ENCODE measurements around the gene PRRG2.
A peak's percentile ranks its signal among the peaks of the same experiment; 100 is the strongest.

Gene PRRG2

DNA sequence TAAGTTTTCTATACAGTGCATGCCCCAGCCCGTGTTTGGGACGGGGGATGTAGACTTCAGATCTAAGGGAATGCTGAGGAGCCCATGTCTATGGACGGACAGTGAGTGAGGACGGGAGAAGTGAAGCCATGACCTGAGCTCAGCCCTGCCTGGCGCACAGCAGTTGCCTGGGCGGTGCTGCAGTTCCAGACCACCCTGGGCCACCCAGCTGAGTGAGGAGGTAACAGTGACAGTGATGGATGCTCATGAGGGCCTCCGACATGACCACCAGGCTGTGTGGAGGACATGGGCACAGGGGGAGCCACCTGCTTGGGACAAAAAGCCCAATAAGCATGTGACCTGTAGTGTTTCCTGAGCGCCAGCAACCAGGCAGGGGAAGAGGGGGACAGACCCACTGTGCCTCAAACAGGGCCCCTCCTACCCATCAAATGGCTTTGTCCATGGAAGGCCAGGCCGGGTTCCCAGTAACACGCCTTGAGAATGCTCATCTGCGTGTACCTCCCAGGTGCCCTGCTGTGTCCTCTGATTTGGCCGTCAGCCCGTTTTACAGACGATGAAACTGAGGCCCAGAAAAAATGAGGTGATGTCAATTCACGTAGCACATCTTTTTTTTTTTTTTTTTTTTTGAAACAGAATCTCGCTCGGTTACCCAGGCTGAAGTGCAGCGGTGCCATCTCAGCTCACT lies 23.3 kb upstream of the PRRG2 start:
- DNase-seq = no peak

DNA sequence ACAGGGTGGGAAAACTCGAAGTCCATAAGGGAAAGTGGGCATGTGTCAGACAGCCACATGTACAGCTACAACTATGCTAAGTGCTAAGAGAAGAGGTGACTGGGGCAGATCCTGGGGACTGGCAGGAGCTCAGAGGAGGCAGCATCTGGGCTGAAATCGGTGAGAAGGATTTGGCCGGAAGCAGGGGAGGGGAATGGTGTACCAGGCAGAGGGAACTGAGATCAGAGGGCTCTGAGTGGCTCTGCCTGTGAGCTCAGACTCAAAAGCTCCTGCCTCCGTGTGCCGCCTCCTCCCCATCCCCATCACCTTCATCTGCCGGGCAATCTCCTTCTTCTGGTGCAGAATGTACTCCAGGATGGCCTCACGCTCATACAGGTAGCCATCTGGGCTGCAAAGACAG lies 22.5 kb upstream of the PRRG2 start:
- DNase-seq = no peak

DNA sequence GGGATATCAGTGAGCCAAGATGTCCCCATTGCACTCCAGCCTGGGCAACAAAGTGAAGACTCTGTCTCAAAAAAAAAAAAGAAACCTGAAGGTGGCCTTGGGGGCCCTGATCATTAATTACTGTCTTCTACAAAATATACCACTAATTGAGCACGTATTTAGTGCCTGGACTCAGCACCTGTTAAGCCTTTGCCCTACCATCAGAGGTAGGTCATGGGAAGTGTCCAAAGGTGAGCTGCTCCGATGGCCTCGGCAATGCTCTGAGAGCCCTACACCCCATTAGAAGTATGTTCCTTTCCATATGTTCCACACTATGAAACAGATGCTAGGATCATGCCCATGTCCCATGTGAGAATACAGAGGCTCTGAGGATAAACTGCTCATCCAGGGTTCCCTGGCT lies 21.7 kb upstream of the PRRG2 start:
- DNase-seq = no peak

DNA sequence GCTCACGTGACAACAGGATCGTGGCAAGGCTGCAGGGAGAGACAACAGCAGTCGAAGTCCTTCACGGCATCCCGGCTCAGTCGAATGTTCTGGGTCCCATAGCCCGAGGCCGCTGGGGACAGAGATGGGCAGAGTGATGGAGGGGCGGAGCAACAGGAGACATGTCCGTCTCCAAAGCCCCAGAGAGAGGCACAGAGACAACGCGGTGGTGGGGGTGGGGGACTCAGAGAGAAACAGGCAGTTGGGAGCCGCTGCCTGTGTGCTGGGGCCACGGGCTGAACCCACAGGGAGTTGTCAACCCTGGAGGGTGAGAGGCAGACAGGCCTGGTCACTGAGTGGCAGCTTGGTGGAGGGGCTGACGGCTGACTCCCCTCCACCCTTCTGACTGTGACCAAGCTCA lies 21.2 kb upstream of the PRRG2 start:
- no peak for DNase-seq

DNA sequence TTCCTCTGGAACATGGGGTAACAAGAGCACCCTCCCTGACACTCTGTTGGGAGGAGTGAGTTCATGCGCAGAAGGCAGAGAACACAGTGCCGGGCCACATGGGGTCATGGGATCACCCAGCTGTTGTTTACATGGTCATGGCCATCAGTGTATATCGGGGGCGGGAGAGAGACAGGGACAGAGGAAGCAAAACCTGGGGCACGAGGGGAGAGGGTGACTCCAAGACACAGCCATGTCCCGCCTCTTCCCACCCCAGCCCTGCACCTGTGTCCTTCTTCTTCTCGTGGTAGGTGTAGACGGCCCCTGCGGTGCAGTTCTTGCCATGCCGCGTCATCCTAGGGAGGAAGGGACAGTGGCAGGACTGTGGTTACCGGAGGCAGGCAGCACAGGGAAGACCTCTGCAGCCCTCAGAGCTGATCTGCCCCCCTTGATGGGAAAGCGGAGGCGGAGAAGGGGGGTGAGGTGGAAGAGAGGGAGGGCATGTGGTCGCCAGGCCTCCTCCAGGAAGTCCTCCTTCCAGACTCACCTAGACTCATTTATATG lies 20.7 kb upstream of the PRRG2 start:
- DNase-seq = no peak

DNA sequence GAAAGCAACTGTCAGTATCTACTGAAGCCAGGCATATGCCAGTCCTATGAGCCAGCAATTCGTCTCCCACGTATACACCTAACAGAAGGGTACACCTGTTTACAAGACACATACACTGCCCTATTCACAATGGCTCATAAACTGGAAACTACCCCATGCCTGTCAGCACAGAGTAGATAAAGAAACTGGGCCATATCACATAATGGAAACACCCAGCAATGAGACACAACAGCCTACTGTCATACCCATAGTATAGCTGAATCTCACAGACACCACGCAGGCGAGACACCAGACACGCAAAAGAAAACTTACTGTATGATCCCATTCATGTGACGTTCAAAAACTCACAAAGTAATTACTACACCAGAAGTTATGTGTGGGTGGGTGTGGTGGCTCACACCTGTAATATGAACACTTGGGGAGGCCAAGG lies 16.5 kb upstream of the PRRG2 start:
- DNase-seq = no peak

DNA sequence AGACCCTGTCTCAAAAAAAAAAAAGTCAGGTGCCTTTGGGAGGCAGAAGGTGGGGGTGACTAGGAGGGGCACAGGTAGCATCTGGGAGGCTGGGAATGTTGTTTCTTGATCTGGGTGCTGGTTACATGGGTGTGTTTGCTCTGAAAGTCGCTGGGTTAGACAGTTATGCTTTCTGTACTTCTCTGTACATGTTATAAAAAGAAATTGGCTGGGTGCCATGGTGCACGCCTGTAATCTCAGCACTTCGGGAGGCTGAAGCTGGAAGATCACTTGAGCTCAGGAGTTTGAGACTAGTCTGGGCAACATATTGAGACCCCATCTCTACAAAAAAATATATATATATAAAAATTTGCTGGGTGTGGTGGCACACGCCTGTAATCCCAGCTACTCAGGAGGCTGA lies 15.9 kb upstream of the PRRG2 start:
- no peak for DNase-seq

DNA sequence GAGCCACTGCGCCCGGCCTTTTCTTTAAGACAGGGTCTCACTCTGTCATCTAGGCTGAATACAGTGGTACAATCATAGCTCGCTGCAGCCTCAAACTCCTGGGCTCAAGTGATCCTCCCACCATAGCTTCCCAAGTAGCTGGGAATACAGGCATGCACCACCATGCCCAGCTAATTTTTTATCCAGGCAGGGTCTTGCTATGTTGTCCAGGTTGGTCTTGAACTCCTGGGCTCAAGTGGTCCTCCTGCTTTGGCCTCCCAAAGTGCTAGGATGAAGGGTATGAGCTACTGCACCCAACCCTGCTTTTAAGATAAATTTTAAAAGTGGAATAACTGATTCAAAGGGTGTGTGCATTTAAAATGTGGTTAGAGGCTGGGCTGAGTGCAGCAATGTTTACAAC lies 14.8 kb upstream of the PRRG2 start:
- DNase-seq = no peak

DNA sequence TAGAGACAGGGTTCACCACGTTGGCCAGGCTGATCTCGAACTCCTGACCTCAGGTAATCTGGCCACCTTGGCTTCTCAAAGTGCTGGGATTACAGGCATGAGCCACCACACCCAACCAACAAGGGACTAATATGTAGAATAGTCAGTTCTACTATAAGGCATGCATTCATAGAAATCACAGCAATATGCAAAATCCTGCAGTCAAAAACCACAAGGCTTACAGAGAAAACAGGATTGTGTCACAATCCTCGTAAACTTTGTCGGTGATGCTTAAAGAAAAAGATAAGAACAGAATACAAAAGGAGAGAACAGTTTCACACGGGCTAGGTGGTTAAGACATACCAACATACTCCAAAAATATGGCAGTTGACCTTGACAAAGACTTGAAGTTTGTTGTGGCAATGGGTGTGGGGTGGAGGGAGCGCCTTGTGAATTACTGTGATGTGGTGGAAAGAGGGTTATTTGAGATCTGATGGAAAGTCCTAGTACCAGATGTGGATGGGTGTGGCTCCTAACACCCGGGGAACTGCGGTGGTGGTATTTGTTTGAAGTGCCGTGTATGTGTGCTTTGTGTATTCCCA lies 13.2 kb upstream of the PRRG2 start:
- no peak for DNase-seq

DNA sequence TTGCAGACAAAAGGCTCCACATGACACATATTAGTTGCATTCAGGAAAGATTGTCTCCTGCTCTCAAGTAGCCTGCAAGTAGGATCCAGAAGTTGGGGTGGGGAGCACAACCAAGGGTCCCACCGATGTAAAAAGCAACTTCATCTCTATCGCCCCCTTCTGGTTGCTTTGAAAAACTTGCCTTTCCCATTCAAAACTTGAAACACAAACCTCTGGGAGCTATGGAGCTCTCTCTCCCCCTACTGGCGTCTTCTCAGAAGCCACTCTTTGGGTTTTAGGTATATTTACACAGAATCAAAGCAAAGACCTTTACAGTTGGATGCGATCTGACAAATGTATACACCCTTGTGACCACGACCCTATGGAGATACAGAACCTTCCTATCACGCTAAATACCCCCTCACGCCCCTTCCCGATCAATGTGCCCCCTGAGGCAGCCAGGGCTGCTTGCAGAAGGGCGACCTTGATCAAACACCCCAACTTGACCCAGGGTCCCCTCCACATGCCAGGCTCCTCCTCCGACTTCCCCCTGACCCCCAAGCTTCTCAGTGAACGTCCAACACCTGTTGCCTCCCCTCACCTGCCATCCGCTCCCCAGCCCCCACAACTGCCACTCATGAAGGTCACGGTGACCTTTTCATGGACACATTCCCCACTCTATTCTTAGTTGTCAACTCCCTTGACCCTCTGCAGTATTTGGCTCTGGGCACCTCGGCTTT lies 10.8 kb upstream of the PRRG2 start:
- DNase-seq = no peak

DNA sequence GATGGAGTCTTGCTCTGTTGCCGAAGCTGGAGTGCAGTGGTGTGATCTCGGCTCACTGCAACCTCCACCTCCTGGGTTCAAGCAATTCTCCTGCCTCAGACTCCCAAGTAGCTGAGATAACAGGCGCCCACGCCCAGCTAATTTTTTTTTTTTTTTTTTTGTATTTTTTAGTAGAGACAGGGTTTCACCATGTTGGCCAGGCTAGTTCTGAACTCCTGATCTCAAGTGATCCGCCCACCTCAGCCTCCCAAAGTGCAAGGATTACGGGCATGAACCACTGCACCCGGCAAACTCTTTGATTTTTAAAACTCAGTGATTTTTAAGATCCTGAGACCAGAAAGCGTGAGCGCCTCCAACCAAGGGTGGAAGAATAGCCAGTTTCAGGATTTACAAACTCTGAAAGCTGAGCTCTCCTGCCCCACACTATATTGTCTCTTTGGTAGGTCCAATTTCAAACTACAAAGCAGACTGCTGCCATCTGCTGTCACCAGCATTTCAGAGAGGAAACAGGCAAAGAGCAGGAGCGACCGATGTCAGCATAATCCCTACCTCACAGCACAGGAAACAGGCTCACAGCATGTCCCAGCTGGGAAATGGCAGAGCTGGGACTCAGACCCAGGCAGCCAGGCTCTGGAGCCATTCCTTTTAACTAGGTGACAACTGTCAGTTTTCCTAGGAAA lies 10.0 kb upstream of the PRRG2 start:
- no peak for DNase-seq

DNA sequence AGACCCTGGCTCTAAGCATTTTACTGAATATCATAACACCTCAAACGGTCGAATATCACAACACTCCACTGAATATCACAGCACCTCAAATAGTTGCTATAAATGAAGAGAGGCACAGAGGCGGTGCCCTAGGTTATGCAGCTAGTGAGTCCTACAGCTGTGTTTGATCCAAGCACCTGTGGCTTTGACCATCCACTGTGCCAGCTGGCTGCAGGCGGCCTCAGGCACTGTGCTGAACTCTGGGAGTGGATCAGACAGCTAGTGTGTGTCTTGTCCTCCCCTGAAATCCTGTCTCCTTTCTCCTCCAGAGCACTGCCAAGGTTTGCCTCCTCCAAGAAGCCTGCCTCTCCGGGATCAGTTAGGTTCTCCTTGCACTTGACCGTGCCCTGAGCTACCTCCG lies 8.1 kb upstream of the PRRG2 start:
- DNase-seq = no peak

DNA sequence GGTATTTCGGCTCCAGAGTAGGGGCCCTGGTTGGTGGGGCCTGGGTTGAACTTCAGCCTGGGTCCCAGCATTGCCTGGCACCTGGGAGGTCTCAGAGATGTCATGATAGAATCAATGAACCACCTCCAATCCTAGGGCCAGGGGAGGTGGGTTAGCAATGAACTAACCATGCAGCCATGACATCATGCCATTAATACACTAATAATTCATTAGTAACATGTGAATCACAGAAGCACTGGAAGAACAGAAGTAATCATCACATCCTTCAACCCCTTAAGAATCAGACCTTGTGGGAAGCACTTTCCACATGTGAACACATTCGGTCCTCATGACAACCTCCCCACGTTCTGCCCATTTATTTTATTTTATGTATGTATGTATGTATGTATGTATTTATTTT lies 7.7 kb upstream of the PRRG2 start:
- no peak for DNase-seq

DNA sequence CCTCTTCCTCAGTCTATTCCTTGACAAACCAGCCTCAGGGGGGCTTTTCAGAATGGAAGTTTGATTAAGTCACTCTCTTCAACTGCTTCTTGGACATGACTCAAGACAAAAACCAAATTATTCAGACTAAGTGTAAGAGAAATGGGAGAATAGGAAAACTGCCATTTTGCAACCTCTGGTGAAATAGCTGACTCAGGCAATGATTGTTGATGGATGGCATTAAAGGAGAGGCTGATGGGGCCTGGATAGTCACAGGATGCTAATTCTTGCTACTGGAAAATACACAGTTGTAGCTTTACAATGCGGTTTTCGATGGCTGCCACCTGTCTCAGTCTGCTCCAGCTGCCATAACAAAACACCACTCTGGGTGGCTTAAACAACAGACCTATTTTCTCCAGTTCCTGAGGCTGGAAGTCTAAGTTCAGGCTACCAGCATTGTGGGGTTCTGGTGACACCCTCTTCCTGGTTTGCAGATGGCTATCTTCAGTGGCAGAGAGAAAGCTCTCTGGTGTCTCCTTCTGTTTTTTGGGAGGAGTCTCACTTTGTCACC lies 6.8 kb upstream of the PRRG2 start:
- DNase-seq = no peak

DNA sequence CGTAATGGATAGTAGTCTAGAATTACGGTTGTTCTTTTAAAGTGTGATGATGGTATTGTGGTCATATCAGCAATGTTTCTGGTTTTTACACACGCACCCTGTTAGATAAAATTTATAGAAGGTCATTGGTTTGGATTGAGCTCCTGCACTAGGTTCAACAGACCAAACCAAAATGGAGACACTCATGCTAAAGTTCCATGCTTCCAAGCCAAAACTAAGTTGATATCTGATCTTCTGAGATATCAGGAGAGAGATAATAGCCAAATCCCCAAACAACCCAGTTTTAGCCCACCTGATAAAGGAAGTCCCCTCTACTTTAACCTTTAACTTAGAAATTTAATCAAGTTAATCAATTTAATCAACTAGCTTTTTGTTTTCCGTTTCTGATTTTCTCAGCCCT lies 1.9 kb upstream of the PRRG2 start:
- DNase-seq = no peak

DNA sequence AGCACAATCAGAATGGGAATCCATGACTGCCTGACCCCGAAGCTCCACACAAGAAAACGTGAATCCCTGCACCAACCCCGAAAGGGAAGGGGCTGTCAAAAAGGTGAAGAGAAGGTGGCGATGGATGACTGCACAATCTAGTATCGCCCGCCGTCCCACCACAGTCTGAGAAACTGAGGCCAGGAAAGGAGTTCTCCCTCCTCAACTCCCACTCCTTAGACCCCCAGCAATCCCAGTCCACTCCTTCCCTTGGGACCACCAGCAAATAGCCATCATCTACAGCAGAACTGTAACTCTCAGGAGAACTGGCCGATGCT lies 1.2 kb upstream of the PRRG2 start:
- DNase-seq = no peak

DNA sequence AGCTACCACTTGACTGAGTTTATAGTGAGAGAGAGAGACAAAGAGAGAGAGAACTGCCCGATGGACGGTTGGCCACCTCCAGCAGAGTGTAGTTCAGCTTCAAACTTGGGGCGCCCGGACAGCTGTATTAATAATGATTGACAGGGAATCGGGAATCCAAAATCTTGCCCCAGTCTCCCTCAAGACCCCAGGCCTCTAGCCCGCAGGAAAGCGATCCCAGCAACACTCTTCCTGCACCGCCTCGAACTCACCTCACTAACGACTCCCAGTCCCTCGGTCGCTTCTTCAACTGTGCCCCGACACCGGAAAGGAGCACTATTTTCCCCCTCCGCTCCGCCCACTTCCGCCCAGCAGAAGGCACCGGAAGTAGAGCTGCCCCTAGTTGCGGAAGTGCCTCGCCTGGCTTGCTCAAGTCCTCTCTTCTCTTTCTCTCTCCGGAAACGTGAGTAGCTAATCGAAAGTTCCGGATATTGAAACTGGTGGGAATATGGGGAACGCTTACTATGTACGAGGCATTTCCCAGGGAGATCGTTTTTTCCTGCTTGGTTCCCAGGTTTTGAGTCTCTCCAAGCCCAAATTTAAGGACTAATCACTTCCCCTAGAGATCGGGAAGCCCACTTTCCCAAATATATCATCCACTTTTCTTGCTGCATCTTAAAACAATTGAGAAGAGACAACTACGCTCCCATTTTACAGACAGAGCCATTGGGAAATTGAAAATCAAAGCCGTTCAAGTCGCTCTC lies 681 bp upstream of the PRRG2 start, which contains the start of gene NOSIP:
Gene NOSIP (minus strand): TSS at position 293 of the 743 bp plus-strand sequence. CDS start 19,865 bp downstream, outside the sequence.
- peak; percentile 93 for DNase-seq

DNA sequence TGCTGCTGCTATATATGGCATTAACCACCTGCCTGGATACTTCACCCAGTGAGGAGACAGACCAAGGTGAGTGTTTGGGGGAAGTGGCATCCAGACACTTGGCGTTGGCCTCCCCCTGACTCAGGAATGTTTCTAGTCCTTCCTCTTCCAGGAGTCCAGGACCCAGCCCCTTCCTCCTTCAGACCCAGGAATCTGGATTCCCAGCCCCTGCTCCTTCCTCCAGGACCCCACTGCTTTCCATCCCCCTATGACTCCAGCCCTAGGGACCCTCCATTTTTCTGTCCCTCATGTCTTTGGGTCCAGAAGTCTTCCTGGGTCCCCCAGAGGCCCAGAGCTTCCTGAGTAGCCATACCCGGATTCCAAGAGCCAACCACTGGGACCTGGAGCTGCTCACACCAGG lies 2.1 kb downstream of the PRRG2 start:
- no peak for DNase-seq

DNA sequence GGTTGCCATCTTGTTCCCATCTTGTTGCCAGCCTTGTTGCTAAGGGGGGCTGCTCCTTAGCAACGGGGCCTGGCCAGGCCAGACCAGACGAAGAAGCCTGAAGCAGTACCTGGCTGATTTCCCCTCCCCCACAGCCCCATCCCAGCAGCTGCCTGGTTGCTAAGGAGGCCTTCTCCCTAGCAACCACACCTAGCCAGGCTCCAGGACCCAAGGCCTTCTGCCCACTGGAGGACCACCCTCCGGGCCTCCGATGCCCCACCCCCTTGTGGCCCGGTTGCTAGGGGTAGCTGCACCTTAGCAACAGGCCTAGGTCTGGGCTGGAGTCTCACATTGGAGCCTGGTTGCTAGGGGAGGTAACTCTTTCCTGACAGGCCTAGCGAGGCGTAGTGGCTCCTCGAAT lies 3.9 kb downstream of the PRRG2 start:
- no peak for DNase-seq

DNA sequence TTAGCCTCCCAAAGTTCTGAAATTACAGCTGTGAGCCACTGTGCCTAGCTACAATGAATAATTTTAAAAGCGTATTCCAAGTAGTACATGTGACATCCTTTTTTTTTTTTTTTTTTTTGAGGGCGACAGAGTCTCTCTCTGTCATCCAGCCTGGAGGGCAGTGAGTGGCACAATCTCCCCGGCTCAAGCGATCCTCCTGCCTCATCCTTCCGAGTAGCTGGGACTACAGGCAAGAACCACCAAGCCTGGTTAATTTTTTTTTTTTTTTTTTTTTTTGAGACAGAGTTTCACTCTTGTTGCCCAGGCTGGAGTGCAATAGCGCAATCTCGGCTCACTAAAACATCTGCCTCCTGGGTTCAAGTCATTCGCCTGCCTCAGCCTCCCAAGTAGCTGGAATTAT lies 6.1 kb downstream of the PRRG2 start:
- no peak for DNase-seq

DNA sequence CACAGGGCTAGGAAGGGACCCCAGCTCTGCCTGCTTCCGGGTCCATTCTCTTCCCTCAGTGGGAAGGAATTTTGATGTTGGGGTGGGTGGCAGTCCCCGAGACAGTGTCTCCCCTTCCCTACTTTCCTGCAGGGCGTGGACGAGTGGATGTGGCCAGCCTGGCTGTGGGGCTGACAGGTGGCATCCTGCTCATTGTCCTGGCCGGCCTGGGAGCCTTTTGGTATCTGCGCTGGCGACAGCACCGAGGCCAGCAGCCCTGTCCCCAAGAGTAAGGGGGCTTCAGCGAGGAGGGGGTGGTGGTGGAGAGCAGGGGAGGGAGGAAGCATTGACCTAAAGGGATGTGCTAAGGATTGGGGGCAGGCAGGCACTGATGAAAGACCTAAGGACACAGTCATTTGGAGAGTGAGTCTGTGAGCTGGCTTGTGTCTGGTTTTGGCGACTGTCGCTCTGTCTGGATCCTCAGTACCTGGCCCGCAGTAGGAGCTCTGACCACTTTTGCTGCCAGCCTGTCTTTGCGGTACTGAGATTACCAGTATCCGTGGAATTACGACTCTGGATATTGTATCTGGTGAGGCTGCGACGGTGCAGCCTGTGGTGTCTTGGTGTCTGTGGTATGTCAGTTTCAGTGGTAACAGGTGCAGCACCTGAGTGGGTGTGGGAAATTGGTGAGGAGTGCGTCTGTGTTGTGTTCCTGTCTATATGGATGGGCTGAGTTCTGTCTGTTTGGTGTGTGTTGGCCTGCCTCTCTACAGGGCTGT lies 7.4 kb downstream of the PRRG2 start:
- DNase-seq = peak; percentile 42

DNA sequence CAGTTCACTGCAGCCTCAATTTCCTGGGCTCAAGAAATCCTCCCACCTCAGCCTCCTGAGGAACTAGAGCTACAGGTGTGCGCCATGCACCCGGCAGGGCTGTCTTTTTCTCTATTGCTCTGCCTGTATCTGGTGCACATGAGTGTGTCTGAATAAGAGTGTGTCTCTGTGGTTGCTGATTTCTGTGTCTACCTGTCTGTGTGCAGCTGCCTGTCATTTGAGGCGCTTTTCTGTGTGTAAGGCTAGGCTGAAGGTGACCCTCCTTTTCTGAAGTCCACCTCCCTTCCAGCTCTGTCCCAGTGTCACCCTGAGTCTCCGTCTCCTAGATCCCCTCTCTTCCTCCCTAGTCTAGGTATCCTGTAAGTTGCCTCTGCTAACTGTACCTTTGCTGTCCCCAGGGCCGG lies 8.4 kb downstream of the PRRG2 start:
- no peak for DNase-seq

Data from activated CD4-positive, CD25-positive, alpha-beta regulatory T cell treated with anti-CD3 and anti-CD28 coated beads, Interleukin-2, amount 50 U/mL, for 72 hours (primary cell).